Ishikawa (cell line): ENCODE data around the gene RITA1.

Experiments used
- EGR1 ChIP-seq: IDR thresholded peaks from 2 replicates; pipeline ENCODE4 v1.6.1; 2012
- MAX ChIP-seq: IDR thresholded peaks from 2 replicates; pipeline ENCODE4 v1.6.1; 2012
- RAD21 ChIP-seq: IDR thresholded peaks from 2 replicates; pipeline ENCODE4 v1.6.1; 2012; ENCODE audit warnings: low read depth

- TF ChIP-seq MAX (peak; percentile 22; the same call in 1 of the 2 replicates), RAD21 (no peak), EGR1 (no peak)
Measured at GRCh38 chr12:113220593-113221180, 35.2 kb downstream of the RITA1 start.
